Esophagus squamous epithelium (tissue), 5 donors: ENCODE results near the gene IZUMO1. TPM values are rescaled to one million over a fixed set of nuclear protein-coding genes. Genes with fewer than 3 reads are reported as not detected.
A peak's percentile ranks its signal among the peaks of the same experiment; 100 is the strongest.
"Not testable (repeated sequence)": the region's sequence is repeated elsewhere in the genome, so short reads cannot be mapped to it uniquely, and the experiment has no call there.

Experiments
- DNase-seq: peaks from one replicate; lab custom pipeline; 2025; lab: John Stamatoyannopoulos, UW
- H3K27ac ChIP-seq, 4 donors: fragments of 200-600 bp; sonication (generic); one replicate each; pipeline ENCODE4 v1.5.1; 2016 to 2019; ENCODE audit warnings: mild to moderate bottlenecking in 1 of 4
- H3K27me3 ChIP-seq, 4 donors: fragments of 200-600 bp; sonication (generic); 1 replicate in 3 of 4; 2 replicates in 1 of 4; pipeline versions ENCODE4 v1.5.1 to v1.6.0; 2017 to 2021; ENCODE audit warnings: antibody characterized with exemption in 1 of 4
- H3K36me3 ChIP-seq, 3 donors: fragments of 200-600 bp; sonication (generic); one replicate each; pipeline ENCODE4 v1.5.1; 2016 to 2019
- H3K4me1 ChIP-seq, 3 donors: fragments of 200-600 bp; sonication (generic); one replicate each; pipeline ENCODE4 v1.5.1; 2017 to 2019
- H3K4me3 ChIP-seq, 4 donors: fragments of 200-600 bp; sonication (generic); 1 replicate in 3 of 4; 2 replicates in 1 of 4; pipeline ENCODE4 v1.5.1; 2016 to 2019; ENCODE audit warnings: mild to moderate bottlenecking in 2 of 4, moderate library complexity in 1 of 4
- H3K9me3 ChIP-seq, 3 donors: fragments of 200-600 bp; sonication (generic); one replicate each; pipeline ENCODE4 v1.5.1; 2016 to 2019
- POLR2A ChIP-seq, 4 donors: fragments of 450-650 bp; IDR thresholded peaks; one replicate each; pipeline ENCODE4 v1.6.1; 2017; ENCODE audit warnings: antibody characterized with exemption in 4 of 4, mild to moderate bottlenecking in 4 of 4, moderate library complexity in 3 of 4
- WGBS, 2 donors: methylation state at CpG; one replicate each; pipeline ENCODE4 v1.1.5; 2018; 5-methylcytosine and 5-hydroxymethylcytosine counted together
- intact Hi-C: fragments of 100-400 bp; cut with DNase I; formaldehyde crosslinking; loops from one replicate; pipeline ENCODE4 v1.15.0; 2022
- total RNA-seq, 4 donors: library from RNA; depleted of rRNA; stranded (reverse); fragments of >200 nt; gene quantifications; one replicate each; pipeline ENCODE4 v1.1.0, GENCODE V29; 2016
- TF ChIP-seq, protein P1 (sequence below), 6 experiments: fragments of 450-650 bp in 4 of 6; fragments of 200-600 bp in 2 of 6; sonication (generic) in 2 of 6; IDR thresholded peaks; one replicate each; pipeline ENCODE4 v1.5.1; 2016 to 2019; ENCODE audit warnings: antibody characterized with exemption in 6 of 6, mild to moderate bottlenecking in 4 of 6, moderate library complexity in 4 of 6
- donor health status: DM: yes; HTN: yes; CAD: no.

The IZUMO1 gene
- total RNA-seq, 4 donors from 2014 or later, result 2.3 to 56.0 (median 5.0) TPM; not detected in 1

DNA sequence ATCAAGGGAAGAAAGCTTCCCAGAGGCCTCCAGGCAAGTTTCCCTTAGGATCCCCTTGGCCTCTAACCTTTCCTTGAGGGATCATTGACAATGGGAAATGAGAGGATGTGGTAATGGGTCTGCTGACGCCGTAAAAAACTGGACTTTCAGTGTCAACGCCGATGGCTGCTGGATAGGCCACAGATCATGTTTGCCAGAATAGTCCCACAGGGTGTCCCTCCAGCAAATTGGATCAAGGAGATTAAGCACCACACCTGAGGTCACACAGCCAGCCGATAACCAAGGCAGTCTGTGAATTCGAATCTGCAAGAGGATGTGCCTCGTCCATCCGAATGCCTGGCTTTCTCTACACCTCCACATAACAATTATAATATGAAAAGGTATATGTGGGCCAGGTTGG, 46.6 kb upstream of the IZUMO1 start:
- H3K9me3 ChIP-seq, result no peaks in the 10 kb centered on the region
- H3K4me1 ChIP-seq, result peaks cover 6 to 28% (median 10%) of the 10 kb centered on the region in 3 donors
- no peaks in the 10 kb centered on the region for H3K27me3 ChIP-seq
- WGBS, 2 donors, result 70 to 76% methylated on average over 8 of the region's 8 CpGs
- H3K4me3 ChIP-seq, result no peak overlapping the region
- H3K27ac ChIP-seq, result no peak overlapping the region
- DNase-seq, result no peak
- peaks cover 0 to 5% (median 0%) of the 10 kb centered on the region in 3 donors for H3K36me3 ChIP-seq
- intact Hi-C loops, result no loop called here
- TF ChIP-seq POLR2A (IDR thresholded peaks at IDR 0.05), result no peak
- TF ChIP-seq, protein P1, sequence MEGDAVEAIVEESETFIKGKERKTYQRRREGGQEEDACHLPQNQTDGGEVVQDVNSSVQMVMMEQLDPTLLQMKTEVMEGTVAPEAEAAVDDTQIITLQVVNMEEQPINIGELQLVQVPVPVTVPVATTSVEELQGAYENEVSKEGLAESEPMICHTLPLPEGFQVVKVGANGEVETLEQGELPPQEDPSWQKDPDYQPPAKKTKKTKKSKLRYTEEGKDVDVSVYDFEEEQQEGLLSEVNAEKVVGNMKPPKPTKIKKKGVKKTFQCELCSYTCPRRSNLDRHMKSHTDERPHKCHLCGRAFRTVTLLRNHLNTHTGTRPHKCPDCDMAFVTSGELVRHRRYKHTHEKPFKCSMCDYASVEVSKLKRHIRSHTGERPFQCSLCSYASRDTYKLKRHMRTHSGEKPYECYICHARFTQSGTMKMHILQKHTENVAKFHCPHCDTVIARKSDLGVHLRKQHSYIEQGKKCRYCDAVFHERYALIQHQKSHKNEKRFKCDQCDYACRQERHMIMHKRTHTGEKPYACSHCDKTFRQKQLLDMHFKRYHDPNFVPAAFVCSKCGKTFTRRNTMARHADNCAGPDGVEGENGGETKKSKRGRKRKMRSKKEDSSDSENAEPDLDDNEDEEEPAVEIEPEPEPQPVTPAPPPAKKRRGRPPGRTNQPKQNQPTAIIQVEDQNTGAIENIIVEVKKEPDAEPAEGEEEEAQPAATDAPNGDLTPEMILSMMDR (IDR thresholded peaks at IDR 0.05), result no peak

DNA sequence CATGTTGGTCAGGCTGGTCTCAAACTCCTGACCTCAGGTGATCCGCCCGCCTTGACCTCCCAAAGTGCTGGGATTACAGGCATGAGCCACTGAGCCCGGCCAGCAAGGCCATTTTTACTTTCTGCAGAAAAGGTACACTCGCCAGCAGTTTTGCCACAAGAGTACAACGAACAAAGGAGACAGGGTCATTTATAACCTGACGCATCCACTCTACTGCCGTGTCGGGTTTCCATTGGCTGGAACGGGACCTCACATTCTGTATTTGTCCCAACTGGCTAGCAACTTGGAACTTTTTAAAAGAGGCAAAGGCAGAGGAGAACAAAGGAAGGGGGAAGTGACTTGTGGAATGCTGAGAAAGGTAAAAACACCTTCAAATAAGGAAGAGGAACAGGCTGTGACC, 40.6 kb upstream of the IZUMO1 start:
- H3K9me3 ChIP-seq, H3K36me3 ChIP-seq, intact Hi-C loops, DNase-seq, H3K27me3 ChIP-seq, H3K4me3 ChIP-seq: not testable (repeated sequence)
- 37 to 65% methylated on average over 6 to 9 of the region's 9 CpGs for WGBS, 2 donors
- peaks cover 0 to 22% (median 0%) of the 10 kb centered on the region in 3 donors for H3K4me1 ChIP-seq
- peak overlapping the region; percentile 16 to 82 (median 78) for H3K27ac ChIP-seq

DNA sequence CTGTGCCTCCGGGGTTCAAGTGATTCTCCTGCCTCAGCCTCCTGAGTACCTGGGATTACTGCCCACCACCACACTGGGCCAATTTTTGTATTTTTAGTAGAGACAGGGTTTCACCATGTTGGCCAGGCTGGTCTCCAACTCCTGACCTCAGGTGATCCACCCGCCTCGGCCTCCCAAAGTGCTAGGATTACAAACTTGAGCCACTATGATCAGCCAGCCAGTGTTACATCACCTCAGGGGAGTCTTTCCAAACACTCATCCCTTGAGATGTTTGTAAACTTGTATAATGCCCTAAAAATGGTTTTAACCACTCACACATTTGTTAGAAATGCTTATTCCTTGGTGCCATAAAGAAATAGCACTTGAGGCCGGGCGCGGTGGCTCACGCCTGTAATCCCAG, 39.7 kb upstream of the IZUMO1 start:
- H3K4me1 ChIP-seq, result peaks cover 0 to 30% (median 4%) of the 10 kb centered on the region in 3 donors
- intact Hi-C loops, H3K36me3 ChIP-seq, H3K9me3 ChIP-seq, DNase-seq, H3K27ac ChIP-seq, H3K27me3 ChIP-seq, H3K4me3 ChIP-seq: not testable (repeated sequence)
- WGBS, 2 donors, result 88 to 95% methylated on average over 7 of the region's 7 CpGs

DNA sequence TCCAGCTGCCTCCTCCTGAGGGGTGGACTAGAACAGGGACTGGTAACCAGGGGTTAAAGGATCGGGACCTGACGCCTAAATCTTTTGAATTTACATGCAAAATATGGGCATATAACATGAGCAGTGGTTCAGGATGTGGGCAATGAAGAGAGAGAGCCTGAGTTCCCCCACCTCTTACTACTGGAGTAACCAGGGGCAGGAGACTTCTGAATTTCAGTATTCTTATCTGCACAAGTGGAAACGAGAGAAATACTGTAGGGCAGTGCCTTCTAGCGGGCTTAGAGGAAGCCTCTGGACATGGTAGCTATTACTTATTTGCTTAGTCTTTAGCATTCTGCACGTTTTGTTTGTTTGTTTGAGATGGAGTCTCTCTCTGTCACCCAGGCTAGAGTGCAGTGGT, 37.8 kb upstream of the IZUMO1 start:
- TF ChIP-seq, protein P1 (IDR thresholded peaks at IDR 0.05), result peak in 1 of 6 experiments; percentile 20
- TF ChIP-seq POLR2A (IDR thresholded peaks at IDR 0.05), result no peak

DNA sequence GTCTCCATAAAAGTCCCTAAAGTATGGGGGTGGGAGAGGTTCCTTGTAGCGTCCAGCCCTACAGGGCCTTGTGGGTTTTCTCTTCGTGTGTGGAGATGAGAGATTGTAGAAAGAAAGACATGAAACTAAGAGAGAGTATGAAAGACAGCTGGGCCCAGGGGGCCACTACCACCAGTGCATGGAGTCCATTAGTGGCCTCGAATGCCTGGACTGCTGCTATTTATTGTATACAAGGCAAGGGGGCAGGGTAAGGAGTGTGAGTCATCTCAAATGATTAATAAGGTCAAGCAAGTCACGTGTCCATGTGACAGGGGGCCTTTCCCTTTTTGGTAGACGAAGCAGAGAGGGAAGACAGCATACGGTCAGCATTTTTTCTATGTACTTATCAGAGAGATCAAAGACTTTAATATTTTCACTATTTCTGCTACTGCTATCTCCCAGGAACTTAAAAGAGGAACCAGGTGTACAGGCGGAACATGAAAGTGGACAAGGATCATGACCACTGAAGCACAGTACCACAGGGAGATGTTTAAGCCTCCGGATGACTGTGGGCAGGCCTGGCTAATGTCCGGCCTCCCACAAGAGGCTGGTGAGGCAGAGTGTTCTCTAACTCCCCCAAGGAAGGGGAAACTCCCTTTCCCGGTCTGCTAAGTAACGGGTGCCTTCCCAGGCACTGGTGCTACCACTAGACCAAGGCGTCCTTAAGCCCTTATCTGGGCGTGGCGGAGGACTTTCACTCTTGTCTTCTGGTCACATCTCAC, 34.1 kb upstream of the IZUMO1 start:
- Histone ChIP-seq H3K9me3 (no peaks in the 10 kb centered on the region), H3K27me3 (no peaks in the 10 kb centered on the region), H3K4me1 (peaks cover 5 to 26% (median 7%) of the 10 kb centered on the region in 3 donors), H3K4me3 (no peak overlapping the region), H3K27ac (peak overlapping the region in 3 of 4 donors; percentile 60 to 70 (median 63)), H3K36me3 (no peaks in the 10 kb centered on the region)
- no peak for DNase-seq
- 52 to 62% methylated on average over 14 of the region's 14 CpGs for WGBS, 2 donors
- TF ChIP-seq POLR2A (IDR thresholded peaks at IDR 0.05), result no peak
- TF ChIP-seq, protein P1 (IDR thresholded peaks at IDR 0.05), result no peak
- intact Hi-C loops, result no loop called here

More for the DNA sequence above, 37.8 kb upstream of the IZUMO1 start:
- Histone ChIP-seq H3K36me3 (no peaks in the 10 kb centered on the region), H3K4me3 (no peak overlapping the region), H3K4me1 (peaks cover 5 to 40% (median 7%) of the 10 kb centered on the region in 3 donors), H3K27ac (no peak overlapping the region), H3K27me3 (no peaks in the 10 kb centered on the region), H3K9me3 (no peaks in the 10 kb centered on the region)
- 54 to 70% methylated on average over 5 of the region's 5 CpGs for WGBS, 2 donors
- no peak for DNase-seq
- intact Hi-C loops, result no loop called here

DNA sequence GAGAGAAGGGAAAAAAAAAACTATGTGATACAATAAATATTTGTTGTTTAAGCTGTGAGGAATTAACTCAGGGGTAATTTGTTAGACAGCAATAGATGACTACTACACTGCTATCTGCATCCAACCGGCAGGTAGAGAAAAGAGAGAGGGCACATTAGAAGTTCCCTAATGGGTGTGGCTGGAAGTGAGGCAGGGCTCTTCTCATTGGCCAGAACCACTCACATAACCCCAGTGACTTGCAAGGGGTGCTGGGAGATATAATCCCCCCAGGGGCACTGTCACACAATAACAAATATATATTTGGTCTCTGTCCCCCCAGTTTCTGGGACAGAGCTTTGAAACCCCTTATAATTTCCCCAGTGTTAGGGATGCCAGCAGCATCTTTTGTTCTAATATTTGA, 32.9 kb upstream of the IZUMO1 start:
- WGBS, 2 donors, result 50 to 85% methylated on average over 1 of the region's 1 CpG

More for the DNA sequence above, 32.9 kb upstream of the IZUMO1 start:
- DNase-seq, result no peak
- Histone ChIP-seq H3K36me3 (no peaks in the 10 kb centered on the region), H3K9me3 (no peaks in the 10 kb centered on the region), H3K27ac (no peak overlapping the region), H3K27me3 (no peaks in the 10 kb centered on the region), H3K4me3 (no peak overlapping the region), H3K4me1 (peaks cover 5 to 26% (median 7%) of the 10 kb centered on the region in 3 donors)
- intact Hi-C loops, result loop anchor here (10.0 kb wide), 1 partner anchor 125 kb away; no protein-coding TSS in a partner anchor
- TF ChIP-seq POLR2A (IDR thresholded peaks at IDR 0.05), result no peak
- TF ChIP-seq, protein P1 (IDR thresholded peaks at IDR 0.05), result no peak
